ENCODE data around the gene TM4SF18.

GRCh38 chr3:149339931-149340309 lies 6.5 kb upstream of the TM4SF18 start:
- no peak for TF ChIP-seq CTCF (IDR thresholded peaks at IDR 0.05)
- no peak for TF ChIP-seq EZH2 (IDR thresholded peaks at IDR 0.05; ENCODE audit: borderline replicate concordance, insufficient read depth, low read depth, low read length, poor library complexity, severe bottlenecking)
